Pulmonary artery endothelial cell (primary cell): Measurements from ENCODE around the gene IMMT. TPM values are rescaled to one million over a fixed set of nuclear protein-coding genes. Genes with fewer than 3 reads are reported as not detected.

Source experiments
- DNase-seq: peaks from one replicate; pipeline ENCODE4 v3.0.0-alpha.2; 2011; ENCODE audit warnings: low read depth, low spot score
- total RNA-seq: library from RNA; depleted of rRNA; stranded (reverse); fragments of >200 nt; gene quantifications from 2 replicates; pipeline ENCODE4 v1.2.3, GENCODE V29; 2014

The IMMT gene
- total RNA-seq, 1 donor from 2014 or later = 67.0 TPM

- no peak for DNase-seq
These were observed 52.0 kb downstream of the IMMT start for GRCh38 chr2:86143307-86143706.

- DNase-seq = no peak
These were observed 52.6 kb downstream of the IMMT start for GRCh38 chr2:86142436-86143257.

GRCh38 chr2:86140969-86141392, 54.3 kb downstream of the IMMT start:
- no peak for DNase-seq

GRCh38 chr2:86139981-86140380, 55.3 kb downstream of the IMMT start:
- no peak for DNase-seq

GRCh38 chr2:86138736-86139625, 56.3 kb downstream of the IMMT start:
- DNase-seq = no peak

GRCh38 chr2:86136141-86136540, 59.1 kb downstream of the IMMT start:
- no peak for DNase-seq

GRCh38 chr2:86135653-86136052, 59.6 kb downstream of the IMMT start:
- no peak for DNase-seq

- DNase-seq = no peak
These were observed 60.6 kb downstream of the IMMT start for GRCh38 chr2:86134709-86135108.

GRCh38 chr2:86124683-86125082, 70.6 kb downstream of the IMMT start:
- DNase-seq = no peak

GRCh38 chr2:86123328-86123925, 71.8 kb downstream of the IMMT start:
- no peak for DNase-seq

GRCh38 chr2:86118130-86118529, 77.1 kb downstream of the IMMT start:
- no peak for DNase-seq

GRCh38 chr2:86107031-86107430, 88.2 kb downstream of the IMMT start:
- no peak for DNase-seq

- DNase-seq = peak; percentile 85
These were observed 89.0 kb downstream of the IMMT start, which contains the start of gene PTCD3 for GRCh38 chr2:86105969-86106945. Gene PTCD3 (plus strand): TSS chr2:86106235. CDS start chr2:86106248, 13 bp downstream.

GRCh38 chr2:86105252-86105968, 89.9 kb downstream of the IMMT start, which contains the start of gene POLR1A:
Gene POLR1A (minus strand): TSS chr2:86105886. CDS start chr2:86105776, 110 bp downstream.
- peak; percentile 84 for DNase-seq

- no peak for DNase-seq
These were observed 93.1 kb downstream of the IMMT start for GRCh38 chr2:86102157-86102556.

GRCh38 chr2:86097913-86098312, 97.3 kb downstream of the IMMT start:
- DNase-seq = no peak

GRCh38 chr2:86097114-86097896, 98.0 kb downstream of the IMMT start:
- DNase-seq = no peak

- no peak for DNase-seq
These were observed 101.0 kb downstream of the IMMT start for GRCh38 chr2:86094229-86094628.
